HL-60 (cell line): ENCODE measurements around the gene SCUBE2.

Source experiments
- GABPA ChIP-seq: IDR thresholded peaks from 2 replicates; pipeline ENCODE4 v1.6.1; 2012; ENCODE audit warnings: low read depth
- POLR2AphosphoS5 ChIP-seq: IDR thresholded peaks from 2 replicates; pipeline ENCODE4 v1.6.1; 2012; ENCODE audit warnings: low read depth
- REST ChIP-seq: IDR thresholded peaks from 2 replicates; pipeline ENCODE4 v1.6.1; 2012; ENCODE audit warnings: low read depth; ENCODE audit not compliant: insufficient replicate concordance
- TF ChIP-seq, protein P1 (sequence below): IDR thresholded peaks from one replicate; pipeline ENCODE4 v1.5.1; 2011; ENCODE audit warnings: low read length, control low read depth, inconsistent platforms; ENCODE audit not compliant: insufficient read depth

- TF ChIP-seq, protein P1, sequence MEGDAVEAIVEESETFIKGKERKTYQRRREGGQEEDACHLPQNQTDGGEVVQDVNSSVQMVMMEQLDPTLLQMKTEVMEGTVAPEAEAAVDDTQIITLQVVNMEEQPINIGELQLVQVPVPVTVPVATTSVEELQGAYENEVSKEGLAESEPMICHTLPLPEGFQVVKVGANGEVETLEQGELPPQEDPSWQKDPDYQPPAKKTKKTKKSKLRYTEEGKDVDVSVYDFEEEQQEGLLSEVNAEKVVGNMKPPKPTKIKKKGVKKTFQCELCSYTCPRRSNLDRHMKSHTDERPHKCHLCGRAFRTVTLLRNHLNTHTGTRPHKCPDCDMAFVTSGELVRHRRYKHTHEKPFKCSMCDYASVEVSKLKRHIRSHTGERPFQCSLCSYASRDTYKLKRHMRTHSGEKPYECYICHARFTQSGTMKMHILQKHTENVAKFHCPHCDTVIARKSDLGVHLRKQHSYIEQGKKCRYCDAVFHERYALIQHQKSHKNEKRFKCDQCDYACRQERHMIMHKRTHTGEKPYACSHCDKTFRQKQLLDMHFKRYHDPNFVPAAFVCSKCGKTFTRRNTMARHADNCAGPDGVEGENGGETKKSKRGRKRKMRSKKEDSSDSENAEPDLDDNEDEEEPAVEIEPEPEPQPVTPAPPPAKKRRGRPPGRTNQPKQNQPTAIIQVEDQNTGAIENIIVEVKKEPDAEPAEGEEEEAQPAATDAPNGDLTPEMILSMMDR: no peak
- TF ChIP-seq POLR2AphosphoS5 (no peak), REST (no peak), GABPA (no peak)
Observed at GRCh38 chr11:9104580-9104979, 13.2 kb upstream of the SCUBE2 start.
